ENCODE results near the gene KLHL25. TPM values are rescaled to one million over a fixed set of nuclear protein-coding genes. Genes with fewer than 3 reads are reported as not detected.
"Not testable (repeated sequence)": the region's sequence is repeated elsewhere in the genome, so short reads cannot be mapped to it uniquely, and the experiment has no call there.

KLHL25 gene
- total and polyA plus RNA-seq, 2 of the 8 experiments (the other 6 are each of a cell fraction or from before 2014, with no cell fraction given), result 16.5 to 22.0 TPM

DNA sequence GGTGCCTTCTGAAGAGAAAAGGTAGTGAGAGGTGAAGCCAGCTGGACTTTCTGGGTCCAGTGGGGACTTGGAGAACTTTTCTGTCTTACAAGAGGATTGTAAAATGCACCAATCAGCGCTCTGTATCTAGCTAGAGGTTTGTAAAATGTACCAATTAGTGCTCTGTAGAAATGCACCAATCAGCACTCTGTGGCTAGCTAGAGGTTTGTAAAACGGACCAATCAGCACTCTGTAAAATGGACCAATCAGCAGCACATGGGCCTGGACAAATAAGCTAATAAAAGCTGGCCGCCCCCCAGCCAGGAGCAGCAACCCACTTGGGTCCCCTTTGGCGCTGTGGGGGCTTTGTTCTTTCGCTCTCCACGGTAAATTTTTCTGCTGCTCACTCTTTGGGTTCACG, 1.6 kb upstream of the KLHL25 start:
- not testable (repeated sequence) for H2AK5ac ChIP-seq (ENCODE audit: low read depth, low read length); H3K9ac ChIP-seq (replicated peaks in 1 of 4; ENCODE audit: extremely low read depth in 1 of 4, low read depth in 3 of 4, low read length in 3 of 4); H2BK5ac ChIP-seq (ENCODE audit: low read depth, low read length); H4K5ac ChIP-seq (ENCODE audit: insufficient read length, low read depth, low read length); H3K56ac ChIP-seq (replicated peaks; ENCODE audit: insufficient read length, low read depth, low read length); H2BK20ac ChIP-seq (ENCODE audit: low read length); H4K91ac ChIP-seq (replicated peaks; ENCODE audit: insufficient read length, low read length); H3K36me3 ChIP-seq (ENCODE audit: control insufficient read depth in 2 of 4, insufficient read depth in 4 of 4, low read length in 3 of 4); H2AFZ ChIP-seq (ENCODE audit: low read length); H2BK120ac ChIP-seq (replicated peaks; ENCODE audit: low read depth, low read length); H3K27me3 ChIP-seq (replicated peaks in 1 of 4; ENCODE audit: control insufficient read depth in 3 of 4, extremely low read depth in 1 of 4, insufficient read depth in 3 of 4, low read length in 3 of 4); H3K4ac ChIP-seq (replicated peaks; ENCODE audit: insufficient read length, low read depth, low read length); H3K27ac ChIP-seq (ENCODE audit: low read depth, low read length); H3K4me2 ChIP-seq (ENCODE audit: insufficient read depth in 1 of 2, low read depth in 2 of 2, low read length in 2 of 2); H4K8ac ChIP-seq (ENCODE audit: extremely low read depth, insufficient read depth, low read length); FAIRE-seq; DNase-seq (ENCODE audit: low read depth in 1 of 2, low spot score in 2 of 2); H3K23ac ChIP-seq (ENCODE audit: insufficient read length); H2BK15ac ChIP-seq (ENCODE audit: low read length); H2BK12ac ChIP-seq (ENCODE audit: low read depth, low read length); H3K14ac ChIP-seq (ENCODE audit: insufficient read length); H3K9me3 ChIP-seq (ENCODE audit: insufficient read depth in 2 of 2, low read depth in 1 of 2, low read length in 1 of 2); H3K4me3 ChIP-seq (ENCODE audit: extremely low read depth in 1 of 4, insufficient read depth in 2 of 4, low read depth in 3 of 4, low read length in 4 of 4); H3K18ac ChIP-seq (ENCODE audit: extremely low read depth, low read length)
- 79% methylated on average over 7 of the region's 7 CpGs; no CpG with 5 or more reads in 1 of the 2 experiments for WGBS, 2 experiments (ENCODE audit: extremely low coverage in 1 of 2, insufficient coverage in 1 of 2, insufficient read length in 1 of 2, insufficient replicate concordance in 2 of 2, low coverage in 1 of 2, low lambda C conversion rate in 2 of 2, missing lambda C conversion rate in 1 of 2)
- Histone ChIP-seq H3K79me1 (ENCODE audit: low read depth, low read length) (peaks cover 15% of the 10 kb centered on the region), H4K20me1 (replicated peaks in 1 of 2; ENCODE audit: control insufficient read depth in 1 of 2, insufficient read depth in 2 of 2, low read length in 2 of 2) (peaks cover 9 to 15% of the 10 kb centered on the region in 2 experiments), H3K79me2 (ENCODE audit: control insufficient read depth in 1 of 2, insufficient read depth in 2 of 2, low read length in 2 of 2) (peaks cover 18 to 28% of the 10 kb centered on the region in 2 experiments), H3K23me2 (ENCODE audit: low read depth, low read length) (peaks cover 10% of the 10 kb centered on the region; the same call in 1 of the 2 replicates), H3K4me1 (replicated peaks in 1 of 4; ENCODE audit: control insufficient read depth in 3 of 4, insufficient read depth in 4 of 4, low read length in 3 of 4) (peaks cover 9 to 15% (median 12%) of the 10 kb centered on the region in 4 experiments)
- ChIA-PET CTCF (ENCODE audit: partially characterized antibody) (interaction anchor here (1.1 to 3.0 kb wide), 6 partner anchors 8 to 44 kb away, joined by 3 to 8 read pairs (median 3); no protein-coding TSS in a partner anchor), POLR2A (ENCODE audit: partially characterized antibody) (interaction anchor here (0.9 kb wide), 1 partner anchor 45 kb away, joined by 3 read pairs; no protein-coding TSS in a partner anchor)
